GM12878 (cell line): ENCODE measurements around the gene TIMM29. TPM values are rescaled to one million over a fixed set of nuclear protein-coding genes. Genes with fewer than 3 reads are reported as not detected.

Experiments
- ATAC-seq: fragments of 200-7000 bp; cut with Tn5 transposase; 3 replicates; pipeline ENCODE4 v1.9.1; 2020; ENCODE audit warnings: mild to moderate bottlenecking, moderate library complexity
- BruUV-seq: library from RNA; stranded (reverse); fragments of 400-500 nt; replicated peaks from 2 replicates; lab custom pipeline; 2021; lab: Mats Ljungman, UMichigan
- CTCF ChIA-PET: fragments of 300-600 bp; sonication (Branson Sonifier 250); formaldehyde crosslinking; extraction: SDS; loops from one replicate; lab custom pipeline; 2021; ENCODE audit warnings: inconsistent platforms; lab: Yijun Ruan, JAX
- POLR2A ChIA-PET: fragments of 350-600 bp; formaldehyde crosslinking; extraction: SDS; loops from one replicate; lab custom pipeline; 2021; ENCODE audit warnings: inconsistent platforms; lab: Charles Lee
- RAD21 ChIA-PET: fragments of 300-600 bp; sonication (Branson Sonifier 250); formaldehyde crosslinking; loops from one replicate; lab custom pipeline; 2023; ENCODE audit warnings: antibody characterized with exemption; ENCODE audit not compliant: unreplicated experiment; lab: Charles Lee
- SMC1A ChIA-PET: fragments of 300-600 bp; sonication (Branson Sonifier 250); formaldehyde crosslinking; loops from one replicate; lab custom pipeline; 2023; ENCODE audit not compliant: unreplicated experiment, uncharacterized antibody; lab: Charles Lee
- DNase-seq: peaks from one replicate; pipeline ENCODE4 v3.0.0-alpha.2; 2011; ENCODE audit warnings: low read depth, low spot score
- FAIRE-seq: peaks from 3 replicates; lab custom pipeline; 2011; peaks lifted over from hg19 to GRCh38; lab: Jason Lieb, UNC
- H2AFZ ChIP-seq: 2 replicates; pipeline ENCODE4 v1.6.0; 2011; ENCODE audit warnings: low read depth, low read length, control low read depth; ENCODE audit not compliant: control insufficient read depth
- H3K27ac ChIP-seq: 2 replicates; pipeline ENCODE4 v1.5.1; 2011; ENCODE audit warnings: control low read depth; ENCODE audit not compliant: control insufficient read depth, insufficient read depth
- H3K27me3 ChIP-seq, 2 experiments: replicated peaks in 1 of 2; 2 replicates each; pipeline versions ENCODE4 v1.6.0 to v1.6.1; 2011; ENCODE audit warnings: low read length in 1 of 2; ENCODE audit not compliant: control insufficient read depth in 2 of 2, insufficient read depth in 2 of 2
- H3K36me3 ChIP-seq, 2 experiments: 2 replicates each; pipeline ENCODE4 v1.5.1; 2011; ENCODE audit warnings: low read length in 1 of 2; ENCODE audit not compliant: control insufficient read depth in 2 of 2, insufficient read depth in 2 of 2
- H3K4me1 ChIP-seq: 2 replicates; pipeline ENCODE4 v1.6.1; 2011; ENCODE audit warnings: mild to moderate bottlenecking, low read length, moderate library complexity, mixed read lengths; ENCODE audit not compliant: control insufficient read depth, insufficient read depth
- H3K4me2 ChIP-seq: 2 replicates; pipeline ENCODE4 v1.6.0; 2011; ENCODE audit warnings: control low read depth; ENCODE audit not compliant: control insufficient read depth, insufficient read depth
- H3K4me3 ChIP-seq: fragments of 200-600 bp; sonication (generic); 2 replicates; pipeline ENCODE4 v1.5.1; 2016
- H3K79me2 ChIP-seq: 2 replicates; pipeline ENCODE4 v1.6.0; 2011; ENCODE audit warnings: low read length; ENCODE audit not compliant: control insufficient read depth, insufficient read depth
- H3K9ac ChIP-seq: 2 replicates; pipeline ENCODE4 v1.8.0; 2011; ENCODE audit warnings: low read length, control low read depth, mixed read lengths; ENCODE audit not compliant: control insufficient read depth, insufficient read depth
- H3K9me3 ChIP-seq: replicated peaks from 3 replicates; pipeline ENCODE4 v1.5.1; 2011; ENCODE audit warnings: mild to moderate bottlenecking, low read length; ENCODE audit not compliant: control insufficient read depth, insufficient read depth
- H4K20me1 ChIP-seq: 2 replicates; pipeline ENCODE4 v1.6.0; 2011; ENCODE audit not compliant: control insufficient read depth, insufficient read depth
- BRCA1 ChIP-seq: IDR thresholded peaks from 2 replicates; pipeline ENCODE4 v1.6.1; 2011; ENCODE audit warnings: low read depth, low read length, improper control_type of control experiment
- CEBPB ChIP-seq, 2 experiments: fragments of 150-350 bp in 1 of 2; IDR thresholded peaks; 2 replicates each; pipeline ENCODE4 v1.6.1; 2012 to 2014; ENCODE audit warnings: low read depth in 2 of 2, low read length in 2 of 2, borderline replicate concordance in 1 of 2, inconsistent platforms in 1 of 2
- EGR1 ChIP-seq, 2 experiments: IDR thresholded peaks; 1 replicate in 1 of 2; 2 replicates in 1 of 2; pipeline ENCODE4 v1.6.1; 2011 to 2012; ENCODE audit warnings: low read depth in 2 of 2, low read length in 2 of 2, borderline replicate concordance in 1 of 2, mild to moderate bottlenecking in 1 of 2, moderate library complexity in 1 of 2
- FOXM1 ChIP-seq: IDR thresholded peaks from 2 replicates; pipeline ENCODE4 v1.6.1; 2012; ENCODE audit warnings: low read depth, mild to moderate bottlenecking, inconsistent platforms, low read length, moderate library complexity
- HCFC1 ChIP-seq: fragments of 150-350 bp; IDR thresholded peaks from 2 replicates; pipeline ENCODE4 v1.6.1; 2014; ENCODE audit warnings: low read length
- IRF4 ChIP-seq: IDR thresholded peaks from 2 replicates; pipeline ENCODE4 v1.6.1; 2011; ENCODE audit warnings: low read depth, low read length
- LARP7 ChIP-seq: fragments of 450-650 bp; IDR thresholded peaks from 2 replicates; pipeline ENCODE4 v1.6.1; 2017; ENCODE audit warnings: mild to moderate bottlenecking
- MTA3 ChIP-seq: IDR thresholded peaks from 2 replicates; pipeline ENCODE4 v1.6.1; 2012; ENCODE audit warnings: low read length, inconsistent platforms, borderline replicate concordance
- MXI1 ChIP-seq: fragments of 150-350 bp; IDR thresholded peaks from 2 replicates; pipeline ENCODE4 v1.6.1; 2011; ENCODE audit warnings: low read depth, mild to moderate bottlenecking, inconsistent platforms, low read length, improper control_type of control experiment
- SRF ChIP-seq, 2 experiments: IDR thresholded peaks; 2 replicates each; pipeline ENCODE4 v1.6.1; 2011; ENCODE audit warnings: low read depth in 2 of 2, low read length in 2 of 2, mild to moderate bottlenecking in 1 of 2, moderate library complexity in 1 of 2
- YBX1 ChIP-seq: fragments of 450-650 bp; IDR thresholded peaks from 2 replicates; pipeline ENCODE4 v1.6.1; 2016; ENCODE audit warnings: antibody characterized with exemption
- WGBS: methylation state at CpG from one replicate; pipeline ENCODE4 v1.1.6; 2016; ENCODE audit warnings: low lambda C conversion rate; ENCODE audit not compliant: insufficient replicate concordance, insufficient coverage; ENCODE audit errors: missing lambda C conversion rate; 5-methylcytosine and 5-hydroxymethylcytosine counted together
- in situ Hi-C: fragments of 300-500 bp; cut with MboI; formaldehyde crosslinking; loops from 9 replicates; pipeline ENCODE4 v1.14.3; 2018; ENCODE audit warnings: mixed read lengths
- intact Hi-C: fragments of 100-400 bp; cut with micrococcal nuclease; formaldehyde crosslinking; loops from one replicate; pipeline ENCODE4 v1.14.2; 2022; ENCODE audit not compliant: unreplicated experiment
- polyA plus RNA-seq, 11 experiments: library from polyadenylated mRNA; depleted of rRNA in 4 of 11; unstranded in 6 of 11; stranded (reverse) in 5 of 11; fragments of >200 nt; fragmentation: Nextera tagmentation in 4 of 11; fragmentation: Illumina TruSeq in 1 of 11; extraction: Ambion mirVana in 4 of 11; extraction: Trizol in 1 of 11; gene quantifications; 1 replicate in 1 of 11; 2 replicates in 10 of 11; pipeline versions ENCODE4 v1.2.1 to v1.2.3, GENCODE V29; 2011 to 2016; ENCODE audit warnings: inconsistent platforms in 2 of 11, missing spikeins in 2 of 11, low read depth in 1 of 11
- total RNA-seq, 4 experiments: library from RNA; depleted of rRNA in 3 of 4; stranded (reverse); fragments of >200 nt in 3 of 4; fragmentation: Illumina TruSeq in 1 of 4; extraction: Trizol in 1 of 4; gene quantifications; 2 replicates each; pipeline versions ENCODE4 v1.2.1 to v1.2.3, GENCODE V29; 2013 to 2021
- TF ChIP-seq, protein P1 (sequence below): fragments of 450-650 bp; IDR thresholded peaks from 2 replicates; pipeline ENCODE4 v1.6.1; 2016; ENCODE audit warnings: mild to moderate bottlenecking
- TF ChIP-seq, protein P2 (sequence below): fragments of 450-650 bp; IDR thresholded peaks from 2 replicates; pipeline ENCODE4 v1.6.1; 2017; ENCODE audit warnings: mild to moderate bottlenecking, moderate library complexity
- TF ChIP-seq, protein P3 (sequence below), 3 experiments: IDR thresholded peaks in 2 of 3; conservative IDR thresholded peaks in 1 of 3; 2 replicates each; pipeline ENCODE4 v1.5.1; 2011; ENCODE audit warnings: low read depth in 3 of 3, low read length in 3 of 3, mild to moderate bottlenecking in 3 of 3, control low read depth in 2 of 3, moderate library complexity in 2 of 3, inconsistent platforms in 1 of 3, mixed read lengths in 1 of 3; ENCODE audit not compliant: control insufficient read depth in 2 of 3, insufficient read depth in 1 of 3; ENCODE audit errors: extremely low read depth in 1 of 3
- TF ChIP-seq, protein P4 (sequence below): fragments of 150-350 bp; IDR thresholded peaks from 2 replicates; pipeline ENCODE4 v1.6.1; 2016; ENCODE audit warnings: low read depth, low read length

Gene TIMM29
- total and polyA plus RNA-seq, 10 of the 15 experiments (the other 5 are each of a cell fraction or from before 2014, with no cell fraction given): 2.4 to 27.9 (median 13.5) TPM

DNA sequence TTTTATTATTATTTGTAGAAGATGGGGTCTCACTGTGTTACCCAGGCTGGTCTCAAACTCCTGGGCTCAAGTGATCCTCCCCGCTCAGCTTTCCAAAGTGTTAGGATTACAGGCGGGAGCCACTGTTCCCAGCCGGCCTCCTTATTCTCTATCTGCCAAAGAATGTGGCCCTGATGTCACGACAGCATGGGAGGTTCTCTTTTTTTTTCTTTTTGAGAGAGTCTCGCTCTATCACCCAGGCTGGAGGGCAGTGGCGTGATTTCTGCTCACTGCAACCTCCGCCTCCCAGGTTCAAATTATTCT, 33.7 kb upstream of the TIMM29 start:
- H3K79me2 ChIP-seq: peaks cover 39% of the 10 kb centered on the region
- H3K36me3 ChIP-seq: peaks cover 3 to 20% of the 10 kb centered on the region in 2 experiments
- ATAC-seq (no peak), DNase-seq (no peak), FAIRE-seq (no peak)
- BruUV-seq: no TSS peak
- ChIA-PET POLR2A (no interaction called here), RAD21 (no interaction called here), CTCF (no interaction called here), SMC1A (interaction anchor here (1.2 kb wide), 1 partner anchor 177 kb away, joined by 3 read pairs; the partner anchor contains the start of gene DNM2)
- 100% methylated on average over 7 of the region's 7 CpGs for WGBS
- no peaks in the 10 kb centered on the region for H3K27me3 ChIP-seq
- no peak overlapping the region for H3K4me2 ChIP-seq
- H3K4me1 ChIP-seq: peaks cover 4% of the 10 kb centered on the region; the same call in 1 of the 2 replicates
- no peak overlapping the region for H3K9ac ChIP-seq
- H3K4me3 ChIP-seq: no peak overlapping the region
- H2AFZ ChIP-seq: no peak overlapping the region
- H4K20me1 ChIP-seq: peaks cover 3% of the 10 kb centered on the region
- intact Hi-C loops: no loop called here
- no peaks in the 10 kb centered on the region for H3K9me3 ChIP-seq
- in situ Hi-C loops: no loop called here
- H3K27ac ChIP-seq: no peak overlapping the region
- TF ChIP-seq CEBPB (IDR thresholded peaks at IDR 0.05; ENCODE audit: borderline replicate concordance in 1 of 2, low read depth in 2 of 2, low read length in 2 of 2) (no peak), SRF (IDR thresholded peaks at IDR 0.05; ENCODE audit: low read depth in 2 of 2, low read length in 2 of 2) (no peak), HCFC1 (no peak), LARP7 (no peak), YBX1 (no peak), BRCA1 (no peak), MXI1 (no peak), EGR1 (IDR thresholded peaks at IDR 0.05; ENCODE audit: borderline replicate concordance in 1 of 2, low read depth in 2 of 2, low read length in 2 of 2) (no peak), IRF4 (no peak), MTA3 (no peak), FOXM1 (no peak)
- TF ChIP-seq, protein P1, sequence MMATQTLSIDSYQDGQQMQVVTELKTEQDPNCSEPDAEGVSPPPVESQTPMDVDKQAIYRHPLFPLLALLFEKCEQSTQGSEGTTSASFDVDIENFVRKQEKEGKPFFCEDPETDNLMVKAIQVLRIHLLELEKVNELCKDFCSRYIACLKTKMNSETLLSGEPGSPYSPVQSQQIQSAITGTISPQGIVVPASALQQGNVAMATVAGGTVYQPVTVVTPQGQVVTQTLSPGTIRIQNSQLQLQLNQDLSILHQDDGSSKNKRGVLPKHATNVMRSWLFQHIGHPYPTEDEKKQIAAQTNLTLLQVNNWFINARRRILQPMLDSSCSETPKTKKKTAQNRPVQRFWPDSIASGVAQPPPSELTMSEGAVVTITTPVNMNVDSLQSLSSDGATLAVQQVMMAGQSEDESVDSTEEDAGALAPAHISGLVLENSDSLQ: no peak
- TF ChIP-seq, protein P2, sequence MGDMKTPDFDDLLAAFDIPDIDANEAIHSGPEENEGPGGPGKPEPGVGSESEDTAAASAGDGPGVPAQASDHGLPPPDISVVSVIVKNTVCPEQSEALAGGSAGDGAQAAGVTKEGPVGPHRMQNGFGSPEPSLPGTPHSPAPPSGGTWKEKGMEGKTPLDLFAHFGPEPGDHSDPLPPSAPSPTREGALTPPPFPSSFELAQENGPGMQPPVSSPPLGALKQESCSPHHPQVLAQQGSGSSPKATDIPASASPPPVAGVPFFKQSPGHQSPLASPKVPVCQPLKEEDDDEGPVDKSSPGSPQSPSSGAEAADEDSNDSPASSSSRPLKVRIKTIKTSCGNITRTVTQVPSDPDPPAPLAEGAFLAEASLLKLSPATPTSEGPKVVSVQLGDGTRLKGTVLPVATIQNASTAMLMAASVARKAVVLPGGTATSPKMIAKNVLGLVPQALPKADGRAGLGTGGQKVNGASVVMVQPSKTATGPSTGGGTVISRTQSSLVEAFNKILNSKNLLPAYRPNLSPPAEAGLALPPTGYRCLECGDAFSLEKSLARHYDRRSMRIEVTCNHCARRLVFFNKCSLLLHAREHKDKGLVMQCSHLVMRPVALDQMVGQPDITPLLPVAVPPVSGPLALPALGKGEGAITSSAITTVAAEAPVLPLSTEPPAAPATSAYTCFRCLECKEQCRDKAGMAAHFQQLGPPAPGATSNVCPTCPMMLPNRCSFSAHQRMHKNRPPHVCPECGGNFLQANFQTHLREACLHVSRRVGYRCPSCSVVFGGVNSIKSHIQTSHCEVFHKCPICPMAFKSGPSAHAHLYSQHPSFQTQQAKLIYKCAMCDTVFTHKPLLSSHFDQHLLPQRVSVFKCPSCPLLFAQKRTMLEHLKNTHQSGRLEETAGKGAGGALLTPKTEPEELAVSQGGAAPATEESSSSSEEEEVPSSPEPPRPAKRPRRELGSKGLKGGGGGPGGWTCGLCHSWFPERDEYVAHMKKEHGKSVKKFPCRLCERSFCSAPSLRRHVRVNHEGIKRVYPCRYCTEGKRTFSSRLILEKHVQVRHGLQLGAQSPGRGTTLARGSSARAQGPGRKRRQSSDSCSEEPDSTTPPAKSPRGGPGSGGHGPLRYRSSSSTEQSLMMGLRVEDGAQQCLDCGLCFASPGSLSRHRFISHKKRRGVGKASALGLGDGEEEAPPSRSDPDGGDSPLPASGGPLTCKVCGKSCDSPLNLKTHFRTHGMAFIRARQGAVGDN: no peak
- TF ChIP-seq, protein P3, sequence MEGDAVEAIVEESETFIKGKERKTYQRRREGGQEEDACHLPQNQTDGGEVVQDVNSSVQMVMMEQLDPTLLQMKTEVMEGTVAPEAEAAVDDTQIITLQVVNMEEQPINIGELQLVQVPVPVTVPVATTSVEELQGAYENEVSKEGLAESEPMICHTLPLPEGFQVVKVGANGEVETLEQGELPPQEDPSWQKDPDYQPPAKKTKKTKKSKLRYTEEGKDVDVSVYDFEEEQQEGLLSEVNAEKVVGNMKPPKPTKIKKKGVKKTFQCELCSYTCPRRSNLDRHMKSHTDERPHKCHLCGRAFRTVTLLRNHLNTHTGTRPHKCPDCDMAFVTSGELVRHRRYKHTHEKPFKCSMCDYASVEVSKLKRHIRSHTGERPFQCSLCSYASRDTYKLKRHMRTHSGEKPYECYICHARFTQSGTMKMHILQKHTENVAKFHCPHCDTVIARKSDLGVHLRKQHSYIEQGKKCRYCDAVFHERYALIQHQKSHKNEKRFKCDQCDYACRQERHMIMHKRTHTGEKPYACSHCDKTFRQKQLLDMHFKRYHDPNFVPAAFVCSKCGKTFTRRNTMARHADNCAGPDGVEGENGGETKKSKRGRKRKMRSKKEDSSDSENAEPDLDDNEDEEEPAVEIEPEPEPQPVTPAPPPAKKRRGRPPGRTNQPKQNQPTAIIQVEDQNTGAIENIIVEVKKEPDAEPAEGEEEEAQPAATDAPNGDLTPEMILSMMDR (IDR thresholded peaks at IDR 0.05 in 2 of 3, conservative IDR thresholded peaks at IDR 0.05 in 1 of 3; ENCODE audit: control insufficient read depth in 2 of 3, extremely low read depth in 1 of 3, insufficient read depth in 1 of 3, low read depth in 3 of 3, low read length in 3 of 3): no peak
- TF ChIP-seq, protein P4, sequence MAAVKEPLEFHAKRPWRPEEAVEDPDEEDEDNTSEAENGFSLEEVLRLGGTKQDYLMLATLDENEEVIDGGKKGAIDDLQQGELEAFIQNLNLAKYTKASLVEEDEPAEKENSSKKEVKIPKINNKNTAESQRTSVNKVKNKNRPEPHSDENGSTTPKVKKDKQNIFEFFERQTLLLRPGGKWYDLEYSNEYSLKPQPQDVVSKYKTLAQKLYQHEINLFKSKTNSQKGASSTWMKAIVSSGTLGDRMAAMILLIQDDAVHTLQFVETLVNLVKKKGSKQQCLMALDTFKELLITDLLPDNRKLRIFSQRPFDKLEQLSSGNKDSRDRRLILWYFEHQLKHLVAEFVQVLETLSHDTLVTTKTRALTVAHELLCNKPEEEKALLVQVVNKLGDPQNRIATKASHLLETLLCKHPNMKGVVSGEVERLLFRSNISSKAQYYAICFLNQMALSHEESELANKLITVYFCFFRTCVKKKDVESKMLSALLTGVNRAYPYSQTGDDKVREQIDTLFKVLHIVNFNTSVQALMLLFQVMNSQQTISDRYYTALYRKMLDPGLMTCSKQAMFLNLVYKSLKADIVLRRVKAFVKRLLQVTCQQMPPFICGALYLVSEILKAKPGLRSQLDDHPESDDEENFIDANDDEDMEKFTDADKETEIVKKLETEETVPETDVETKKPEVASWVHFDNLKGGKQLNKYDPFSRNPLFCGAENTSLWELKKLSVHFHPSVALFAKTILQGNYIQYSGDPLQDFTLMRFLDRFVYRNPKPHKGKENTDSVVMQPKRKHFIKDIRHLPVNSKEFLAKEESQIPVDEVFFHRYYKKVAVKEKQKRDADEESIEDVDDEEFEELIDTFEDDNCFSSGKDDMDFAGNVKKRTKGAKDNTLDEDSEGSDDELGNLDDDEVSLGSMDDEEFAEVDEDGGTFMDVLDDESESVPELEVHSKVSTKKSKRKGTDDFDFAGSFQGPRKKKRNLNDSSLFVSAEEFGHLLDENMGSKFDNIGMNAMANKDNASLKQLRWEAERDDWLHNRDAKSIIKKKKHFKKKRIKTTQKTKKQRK: no peak
